SIG-M5 treated with dmso at 0.1 percent for 504 hours (cell line): ENCODE measurements around the gene ATP8B3.

Experiments
- DNase-seq: peaks from one replicate; lab custom pipeline; 2025; ENCODE audit not compliant: unreplicated experiment; lab: John Stamatoyannopoulos, UW

The ATP8B3 gene

DNA sequence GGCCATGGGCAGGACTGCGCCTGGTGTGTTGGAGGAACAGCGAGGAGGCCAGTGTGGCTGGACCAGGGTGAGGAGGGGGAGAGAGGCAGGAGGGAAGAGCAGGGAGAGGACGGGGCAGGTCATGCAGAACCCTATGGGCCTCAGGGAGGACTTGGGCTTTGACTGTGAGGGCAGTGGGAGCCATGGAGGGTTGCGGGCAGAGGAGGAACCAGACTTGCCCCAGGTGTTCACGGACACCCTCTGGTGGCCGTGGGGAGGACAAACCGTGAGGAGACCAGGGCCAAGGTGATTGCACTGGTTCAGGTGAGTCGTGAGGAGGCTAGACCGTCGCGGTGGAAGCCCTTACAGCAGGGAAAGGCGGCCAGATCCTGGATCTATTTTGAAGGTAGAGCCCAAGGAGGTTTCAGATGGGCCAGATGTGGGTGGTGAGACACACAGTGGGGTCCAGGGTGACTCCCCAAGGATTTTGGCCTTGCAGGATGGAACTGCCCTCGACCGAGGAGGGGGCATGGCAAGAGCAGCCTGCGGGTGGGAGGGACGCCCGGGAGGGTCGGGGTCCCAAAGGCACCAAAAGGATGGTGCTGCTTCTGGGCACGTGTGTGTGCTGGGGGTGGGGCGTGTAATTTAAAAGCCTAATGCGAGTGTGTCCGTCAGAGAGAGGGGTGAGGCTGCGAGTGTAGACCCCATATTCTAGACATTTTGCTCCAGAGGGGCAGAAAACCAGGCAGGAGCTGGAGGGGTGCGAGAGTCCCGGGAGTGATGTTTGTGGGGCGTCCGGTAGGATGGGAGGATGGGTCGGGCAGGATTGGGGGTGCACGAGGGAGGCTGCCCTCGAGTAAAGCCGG is 39.0 kb upstream of the ATP8B3 start:
- DNase-seq: no peak

GRCh38 chr19:1849886-1850398 is 37.9 kb upstream of the ATP8B3 start:
- DNase-seq: no peak

DNA sequence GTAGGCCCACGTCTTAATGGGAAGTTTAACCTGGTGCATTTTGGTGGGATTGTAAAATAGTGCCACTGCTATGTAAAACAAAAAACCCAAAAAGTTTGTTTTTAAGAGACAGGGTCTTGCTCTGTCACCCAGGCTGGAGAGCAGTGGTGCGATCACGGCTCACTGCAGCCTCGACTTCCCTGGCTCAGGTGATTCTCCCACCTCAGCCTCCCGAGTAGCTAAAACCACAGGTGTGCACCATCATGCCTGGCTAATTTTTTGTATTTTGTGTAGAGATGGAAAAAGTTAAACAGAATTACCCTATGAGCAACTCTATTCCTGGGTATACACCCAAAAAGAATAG is 37.0 kb upstream of the ATP8B3 start:
- DNase-seq: no peak

DNA sequence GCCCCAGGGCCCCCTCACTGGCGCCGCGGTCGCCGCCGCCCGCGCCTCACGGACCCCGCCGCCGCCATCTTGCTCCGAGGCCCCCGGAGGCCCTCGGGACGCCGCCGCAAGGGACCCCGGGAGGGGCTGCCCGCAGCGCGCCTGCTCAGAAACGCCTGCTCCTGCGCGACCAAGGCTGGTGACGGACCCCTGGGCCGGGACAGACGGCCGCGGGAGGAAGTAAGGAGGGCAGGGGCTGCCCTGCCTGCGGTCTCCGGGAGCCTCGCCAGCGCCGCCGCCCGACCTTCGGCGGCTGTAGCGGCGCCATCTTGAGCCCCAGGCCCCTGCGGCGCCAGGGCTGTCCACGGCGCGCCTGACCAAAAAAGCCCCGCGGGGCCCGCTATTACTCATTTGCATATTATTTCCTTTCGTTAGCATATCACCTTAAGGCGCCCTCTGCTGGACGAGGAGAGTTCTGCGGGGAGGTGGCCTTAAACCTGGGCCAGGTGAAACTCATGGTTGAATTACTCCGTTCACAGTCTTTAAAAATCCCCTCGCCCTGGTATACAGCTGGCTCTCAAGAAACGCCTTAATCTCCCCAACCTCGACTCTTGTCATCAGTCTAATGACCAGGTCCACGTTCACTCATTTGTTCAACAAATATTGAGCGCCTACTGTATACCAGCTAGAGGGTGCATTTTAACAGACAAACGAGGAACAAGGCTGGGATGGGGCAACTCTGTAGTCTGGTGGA is 36.5 kb upstream of the ATP8B3 start, which contains the start of gene REXO1:
Gene REXO1 (minus strand): TSS at position 85 of the 733 bp plus-strand sequence. CDS start 125 bp downstream, outside the sequence.
- DNase-seq: peak; percentile 84

DNA sequence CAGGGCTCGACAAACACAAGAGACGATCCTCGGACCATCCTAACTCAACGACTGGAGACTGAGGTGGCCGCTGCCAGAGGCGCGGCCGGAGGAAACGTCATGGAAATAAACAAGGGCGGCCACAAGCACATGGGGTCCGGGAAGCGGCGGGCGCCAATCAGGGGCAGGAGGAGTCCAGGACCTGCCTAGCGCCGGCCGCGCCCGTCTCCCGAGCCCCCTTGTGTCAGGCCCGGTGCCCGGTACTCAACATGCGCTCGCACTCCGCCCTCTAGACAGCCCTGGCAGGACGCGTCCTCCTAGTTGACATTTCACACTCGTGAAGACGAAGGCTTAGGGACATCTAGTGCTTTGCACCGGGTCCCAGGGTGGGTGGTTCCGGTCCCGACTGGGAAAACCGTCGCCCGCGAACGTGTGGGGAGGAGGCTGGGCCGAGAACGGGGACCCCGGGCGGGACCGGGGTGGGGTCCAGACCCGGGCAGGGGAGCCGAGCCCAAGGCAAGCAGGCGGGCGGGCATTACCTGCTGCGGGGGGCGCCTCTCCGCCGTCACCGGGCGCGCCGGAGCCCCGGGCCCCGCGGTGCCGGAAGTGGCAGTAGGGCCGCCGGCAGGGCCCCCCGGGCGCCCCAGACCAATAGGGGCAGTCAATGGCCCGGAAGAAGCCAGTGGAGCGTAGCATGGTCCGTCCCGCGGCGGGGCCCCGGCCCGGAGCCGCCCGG is 35.8 kb upstream of the ATP8B3 start:
- no peak for DNase-seq

DNA sequence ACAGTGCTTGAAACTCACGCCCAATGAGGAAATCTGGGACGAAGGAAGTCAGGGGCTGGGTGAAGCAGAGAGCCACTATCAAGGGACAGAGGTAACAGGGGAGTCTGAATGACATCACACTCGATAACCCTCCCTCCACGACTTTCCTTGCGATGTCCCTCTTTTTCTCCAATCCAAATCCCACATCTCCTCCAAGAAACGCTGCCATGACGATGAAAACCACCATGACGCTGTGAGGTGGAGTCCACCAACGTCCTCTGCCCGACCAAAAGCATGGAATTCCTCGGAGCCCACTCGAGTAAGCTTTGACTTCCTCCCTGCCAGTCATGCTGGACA is 35.2 kb upstream of the ATP8B3 start:
- no peak for DNase-seq

- no peak for DNase-seq
Measured at GRCh38 chr19:1846517-1847204, 34.6 kb upstream of the ATP8B3 start.

GRCh38 chr19:1845642-1846041 is 33.6 kb upstream of the ATP8B3 start:
- DNase-seq: no peak

- DNase-seq: no peak
Measured at GRCh38 chr19:1845125-1845515, 33.0 kb upstream of the ATP8B3 start.

DNA sequence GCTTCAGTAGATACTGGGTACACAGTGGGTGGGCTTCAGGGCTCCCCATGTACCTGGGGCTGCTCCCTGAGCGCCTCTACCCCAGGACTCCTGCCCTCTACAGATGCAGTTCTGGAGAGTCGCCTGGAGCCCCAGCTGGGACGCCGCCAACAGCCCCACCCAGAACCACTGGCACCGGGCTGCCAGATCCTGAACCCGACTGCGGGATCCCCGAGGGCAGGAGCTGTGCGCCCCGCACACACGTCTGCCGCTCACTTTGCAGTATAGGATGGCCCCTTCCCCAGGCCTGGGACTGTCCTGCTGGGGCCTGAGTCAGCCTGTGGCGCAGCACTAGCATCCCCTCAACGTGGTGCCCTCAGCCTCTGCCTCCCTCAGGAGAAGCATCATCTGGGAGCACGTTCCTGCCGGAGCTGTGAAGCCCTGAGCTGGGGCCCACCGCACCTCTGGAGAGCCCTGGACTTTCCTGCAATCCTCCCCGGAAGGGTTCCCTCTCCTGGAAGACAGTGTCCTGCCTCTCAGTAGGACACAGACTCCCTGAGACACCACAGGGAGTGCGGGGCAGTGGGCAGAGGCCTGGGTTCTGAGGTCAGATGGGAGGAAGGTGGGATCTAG is 32.5 kb upstream of the ATP8B3 start:
- no peak for DNase-seq

DNA sequence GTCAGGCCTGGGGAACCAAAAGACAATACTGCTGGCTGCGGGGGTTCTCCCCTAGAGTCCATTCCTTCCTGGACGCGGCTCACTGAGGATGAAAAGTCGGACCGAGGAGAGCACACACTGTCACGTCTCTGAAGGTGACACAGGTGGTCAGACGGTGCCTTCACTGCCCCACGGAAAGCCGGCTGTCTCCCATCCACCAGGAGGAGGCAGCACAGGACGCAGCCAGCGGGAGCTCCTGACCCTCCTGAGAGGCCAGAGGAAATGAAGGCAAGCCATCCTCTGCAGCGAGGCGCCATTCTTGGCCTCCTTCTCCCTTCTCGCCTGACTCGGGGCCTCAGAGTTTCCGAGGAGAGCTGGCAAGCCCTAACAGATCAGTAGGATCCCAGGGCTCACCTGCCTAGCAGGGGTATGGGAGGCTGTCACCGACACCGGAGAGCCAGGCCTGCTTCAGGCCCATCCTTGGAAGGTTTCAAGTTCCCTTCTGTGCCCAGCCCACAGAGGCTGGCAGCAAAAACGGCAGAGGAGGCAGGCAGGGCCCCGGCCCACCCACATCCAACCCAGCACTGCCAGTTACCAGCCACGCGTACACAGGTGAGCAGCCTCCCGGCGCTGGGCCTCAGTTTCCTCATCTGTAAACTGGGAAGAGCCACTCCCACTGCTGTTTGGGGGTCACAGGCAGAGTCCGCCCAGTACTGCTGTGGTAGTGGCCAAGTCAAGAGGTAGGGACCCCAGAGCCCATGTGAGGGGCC is 31.7 kb upstream of the ATP8B3 start:
- DNase-seq: no peak

DNA sequence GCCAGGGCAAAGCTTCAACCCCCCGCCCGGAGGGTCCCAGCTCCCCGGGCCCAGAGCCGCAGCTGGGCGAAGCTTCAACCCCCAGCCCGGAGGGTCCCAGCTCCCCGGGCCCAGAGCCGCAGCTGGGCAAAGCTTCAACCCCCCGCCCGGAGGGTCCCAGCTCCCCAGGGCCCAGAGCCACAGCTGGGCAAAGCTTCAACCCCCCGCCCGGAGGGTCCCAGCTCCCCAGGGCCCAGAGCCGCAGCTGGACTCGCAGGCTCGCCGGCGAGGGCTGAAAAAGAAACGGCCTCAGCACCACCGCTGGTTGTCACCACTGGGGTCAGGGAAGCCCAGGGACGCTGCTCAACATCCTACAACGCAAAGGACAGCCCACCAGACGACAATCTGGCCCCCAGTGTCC is 31.0 kb upstream of the ATP8B3 start:
- no peak for DNase-seq

DNA sequence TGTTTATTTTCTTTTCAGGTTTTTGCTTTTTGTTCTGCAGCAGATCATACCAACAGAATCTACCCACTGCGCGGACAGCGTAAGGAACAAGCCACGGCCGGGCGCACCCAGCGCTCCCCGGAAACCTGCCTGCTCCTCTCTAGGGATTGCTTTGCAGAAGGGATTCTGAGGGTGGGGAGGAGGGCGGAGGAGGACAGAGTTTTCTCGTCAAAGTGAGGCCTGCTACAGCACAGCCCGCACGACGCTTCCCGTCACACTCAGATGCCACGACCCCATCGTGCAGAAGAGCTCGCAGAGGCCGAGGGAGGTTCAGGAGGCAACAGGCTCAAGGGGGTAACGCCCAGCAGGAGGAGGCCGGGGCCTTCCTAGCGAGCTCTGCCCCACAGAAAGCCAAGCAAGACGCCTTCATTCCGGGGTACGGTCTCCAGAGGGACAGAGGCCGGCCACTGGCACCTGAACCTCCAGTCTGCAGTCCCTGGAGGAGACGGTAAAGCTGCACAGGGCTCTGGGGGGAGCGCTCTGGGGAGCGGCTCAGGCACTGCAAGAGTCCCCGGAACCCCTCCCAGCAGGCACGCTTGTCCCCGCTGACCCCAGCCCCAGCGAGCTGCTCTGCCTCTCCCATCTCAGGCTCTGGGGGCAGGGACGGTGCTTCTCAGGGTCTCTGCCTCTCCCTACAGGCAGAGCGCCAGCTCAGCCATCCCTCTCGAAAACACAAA is 29.3 kb upstream of the ATP8B3 start:
- DNase-seq: no peak

- no peak for DNase-seq
Measured at GRCh38 chr19:1840541-1841115, 28.6 kb upstream of the ATP8B3 start.

DNA sequence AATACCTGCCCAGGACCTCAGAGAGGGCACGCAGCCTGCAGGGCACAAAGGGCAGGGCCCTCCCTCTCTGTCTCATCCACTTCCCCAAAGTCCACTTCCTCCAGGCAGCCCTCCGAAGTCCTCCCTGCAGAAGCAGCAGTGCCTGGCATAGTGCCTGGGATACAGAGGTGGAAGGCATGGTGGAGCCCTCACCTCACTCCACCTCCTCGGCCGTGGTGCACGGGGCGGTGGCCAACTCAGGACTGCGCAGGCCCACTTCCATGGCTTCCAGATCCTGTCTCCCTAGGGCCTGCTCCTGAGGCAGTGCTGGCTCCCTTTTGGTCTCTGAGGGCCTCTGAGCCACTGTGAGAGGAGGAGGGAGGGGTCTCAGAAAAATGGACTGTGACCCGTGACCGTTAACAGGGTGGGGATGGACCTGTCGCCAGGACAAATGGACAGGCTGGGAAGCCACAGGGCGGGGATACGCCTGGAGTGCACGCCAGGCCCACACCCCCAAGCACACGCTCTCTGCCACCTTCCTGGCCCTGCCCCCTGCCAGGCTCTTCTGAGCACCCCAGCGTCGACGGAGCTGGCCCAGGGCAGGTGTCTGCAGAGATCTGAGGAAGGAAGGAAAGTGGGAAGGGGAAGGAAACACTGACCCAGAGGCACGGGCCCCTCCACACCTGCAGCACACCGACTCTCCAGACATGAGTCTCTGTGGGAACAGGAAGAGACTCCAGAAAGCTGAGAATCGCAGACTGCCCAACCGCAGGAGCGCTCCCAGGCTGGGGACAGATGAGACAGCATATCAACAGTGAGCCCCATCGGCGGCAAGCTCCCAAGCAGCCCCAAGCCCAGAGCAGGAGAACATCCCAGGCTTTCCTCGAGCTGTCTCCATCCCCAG is 27.8 kb upstream of the ATP8B3 start:
- DNase-seq: no peak

DNA sequence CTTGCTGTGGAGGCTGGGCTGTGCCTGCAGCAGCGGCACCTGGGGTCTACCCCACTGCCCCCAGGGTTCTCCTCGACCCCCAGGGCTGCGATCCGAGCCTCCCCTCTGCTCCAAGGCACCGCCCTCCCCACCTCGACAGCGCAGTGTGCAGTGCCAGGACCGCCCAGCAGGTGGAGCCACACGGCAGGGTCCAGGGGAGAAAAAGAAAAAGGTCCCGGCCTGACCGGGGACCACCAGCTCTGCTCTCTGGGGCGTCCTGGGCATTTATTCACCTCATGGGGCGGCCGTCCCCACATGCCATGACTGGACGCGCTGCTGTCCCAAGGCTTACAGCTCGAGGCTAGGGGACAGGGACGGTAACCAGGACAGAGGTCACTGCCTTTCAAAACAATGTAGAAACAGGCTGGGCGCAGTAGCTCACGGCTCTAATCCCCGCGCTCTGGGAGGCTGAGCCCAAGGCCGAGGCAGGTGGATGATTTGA is 25.6 kb upstream of the ATP8B3 start:
- DNase-seq: no peak

DNA sequence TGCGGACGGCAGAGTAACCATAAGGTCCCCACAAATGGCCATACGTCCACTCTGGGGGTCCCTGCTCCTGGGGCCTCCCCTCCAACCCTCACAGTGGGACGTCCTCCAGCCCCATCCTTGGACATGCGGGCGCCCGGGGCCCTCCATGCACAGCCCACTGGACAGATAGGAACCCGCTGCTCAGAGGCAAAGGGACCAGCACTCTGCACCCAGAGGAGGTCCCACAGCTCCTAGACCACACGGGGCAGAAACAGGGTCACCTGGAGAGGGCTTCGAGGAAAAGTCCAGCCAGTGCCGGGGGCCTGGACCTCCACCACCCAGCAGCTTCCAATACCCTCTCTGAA is 25.1 kb upstream of the ATP8B3 start:
- no peak for DNase-seq
